Lower leg skin (tissue), 3 donors: ENCODE results near the gene CDKAL1.

Experiments used
- POLR2A ChIP-seq, 2 donors: fragments of 450-650 bp; IDR thresholded peaks; one replicate each; pipeline ENCODE4 v1.6.1; 2016 to 2017; ENCODE audit warnings: antibody characterized with exemption in 2 of 2, mild to moderate bottlenecking in 1 of 2, moderate library complexity in 1 of 2
- TF ChIP-seq, protein P1 (sequence below), 3 donors: fragments of 450-650 bp; IDR thresholded peaks; one replicate each; pipeline ENCODE4 v1.5.1; 2016; ENCODE audit warnings: antibody characterized with exemption in 3 of 3, mild to moderate bottlenecking in 3 of 3, moderate library complexity in 2 of 3

DNA sequence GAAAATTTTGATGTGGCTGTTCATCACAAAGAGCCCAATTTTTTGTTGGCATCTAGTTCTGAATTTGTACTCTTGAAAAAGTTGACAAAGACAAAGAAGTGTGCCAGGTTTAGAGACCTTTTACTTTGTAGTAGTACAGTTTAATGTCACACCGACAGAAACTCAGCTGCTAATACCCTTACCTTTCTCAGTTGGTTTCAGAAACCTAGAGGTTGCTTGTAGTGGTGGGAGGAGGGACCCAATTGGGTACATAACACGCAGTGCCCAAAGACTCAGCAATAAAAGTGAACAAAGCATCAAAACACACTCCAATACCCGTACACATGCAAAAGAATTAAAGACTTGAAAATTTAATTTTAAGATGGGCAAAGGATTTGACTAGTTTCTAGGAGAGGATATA lies 203.7 kb downstream of the CDKAL1 start:
- TF ChIP-seq, protein P1, sequence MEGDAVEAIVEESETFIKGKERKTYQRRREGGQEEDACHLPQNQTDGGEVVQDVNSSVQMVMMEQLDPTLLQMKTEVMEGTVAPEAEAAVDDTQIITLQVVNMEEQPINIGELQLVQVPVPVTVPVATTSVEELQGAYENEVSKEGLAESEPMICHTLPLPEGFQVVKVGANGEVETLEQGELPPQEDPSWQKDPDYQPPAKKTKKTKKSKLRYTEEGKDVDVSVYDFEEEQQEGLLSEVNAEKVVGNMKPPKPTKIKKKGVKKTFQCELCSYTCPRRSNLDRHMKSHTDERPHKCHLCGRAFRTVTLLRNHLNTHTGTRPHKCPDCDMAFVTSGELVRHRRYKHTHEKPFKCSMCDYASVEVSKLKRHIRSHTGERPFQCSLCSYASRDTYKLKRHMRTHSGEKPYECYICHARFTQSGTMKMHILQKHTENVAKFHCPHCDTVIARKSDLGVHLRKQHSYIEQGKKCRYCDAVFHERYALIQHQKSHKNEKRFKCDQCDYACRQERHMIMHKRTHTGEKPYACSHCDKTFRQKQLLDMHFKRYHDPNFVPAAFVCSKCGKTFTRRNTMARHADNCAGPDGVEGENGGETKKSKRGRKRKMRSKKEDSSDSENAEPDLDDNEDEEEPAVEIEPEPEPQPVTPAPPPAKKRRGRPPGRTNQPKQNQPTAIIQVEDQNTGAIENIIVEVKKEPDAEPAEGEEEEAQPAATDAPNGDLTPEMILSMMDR (IDR thresholded peaks at IDR 0.05), result no peak
- TF ChIP-seq POLR2A (IDR thresholded peaks at IDR 0.05), result no peak
